OCI-LY7 (cell line): ENCODE data around the gene XG. TPM values are rescaled to one million over a fixed set of nuclear protein-coding genes. Genes with fewer than 3 reads are reported as not detected.
"Not testable (repeated sequence)": the region's sequence is repeated elsewhere in the genome, so short reads cannot be mapped to it uniquely, and the experiment has no call there.

ENCODE experiments used
- BruUV-seq: library from RNA; stranded (reverse); fragments of 400-500 nt; replicated peaks from 2 replicates; lab custom pipeline; 2021; lab: Mats Ljungman, UMichigan
- CTCF ChIA-PET: fragments of 300-600 bp; sonication (Branson Sonifier 250); formaldehyde crosslinking; loops from one replicate; lab custom pipeline; 2022; ENCODE audit warnings: antibody characterized with exemption; ENCODE audit not compliant: unreplicated experiment; lab: Charles Lee
- POLR2A ChIA-PET: fragments of 300-600 bp; sonication (Branson Sonifier 250); formaldehyde crosslinking; loops from one replicate; lab custom pipeline; 2022; ENCODE audit warnings: antibody characterized with exemption; lab: Charles Lee
- DNase-seq: peaks from one replicate; pipeline ENCODE4 v3.0.0-alpha.2; 2015; ENCODE audit warnings: low spot score
- H2AFZ ChIP-seq: fragments of 200-600 bp; sonication (generic), shearing (Covaris generic); 2 replicates; pipeline ENCODE4 v1.6.1; 2014; ENCODE audit warnings: mild to moderate bottlenecking, antibody characterized with exemption, low read length, moderate library complexity
- H3K27ac ChIP-seq: fragments of 200-600 bp; sonication (generic); 2 replicates; pipeline ENCODE4 v1.5.1; 2014; ENCODE audit warnings: mixed run types, low read depth, mild to moderate bottlenecking, moderate library complexity, low read length, inconsistent platforms; ENCODE audit not compliant: poor library complexity, severe bottlenecking
- H3K36me3 ChIP-seq: fragments of 200-600 bp; sonication (generic); 2 replicates; pipeline ENCODE4 v1.6.1; 2014; ENCODE audit warnings: mild to moderate bottlenecking, antibody characterized with exemption, low read length, moderate library complexity, mixed read lengths; ENCODE audit not compliant: insufficient read depth
- H3K4me1 ChIP-seq: fragments of 200-600 bp; sonication (generic); 2 replicates; pipeline ENCODE4 v1.5.1; 2014; ENCODE audit warnings: mild to moderate bottlenecking, low read length; ENCODE audit not compliant: insufficient read depth, poor library complexity, severe bottlenecking
- H3K4me2 ChIP-seq: fragments of 200-600 bp; sonication (generic); 2 replicates; pipeline ENCODE4 v1.6.1; 2014; ENCODE audit warnings: mild to moderate bottlenecking, low read length
- H3K4me3 ChIP-seq: fragments of 200-600 bp; sonication (generic); 2 replicates; pipeline ENCODE4 v1.5.1; 2014; ENCODE audit warnings: mild to moderate bottlenecking, low read depth, low read length; ENCODE audit not compliant: poor library complexity, severe bottlenecking
- H3K79me2 ChIP-seq: fragments of 200-600 bp; sonication (generic); 2 replicates; pipeline ENCODE4 v1.6.1; 2016; ENCODE audit warnings: low read depth, mild to moderate bottlenecking, low read length, moderate library complexity, mixed read lengths; ENCODE audit not compliant: insufficient read depth
- H3K9me2 ChIP-seq: fragments of 200-600 bp; sonication (generic); 2 replicates; pipeline ENCODE4 v1.6.1; 2016; ENCODE audit warnings: mild to moderate bottlenecking, low read length, mixed read lengths; ENCODE audit not compliant: insufficient read depth
- H3K9me3 ChIP-seq: fragments of 200-600 bp; sonication (generic); 2 replicates; pipeline ENCODE4 v1.6.1; 2014; ENCODE audit warnings: mild to moderate bottlenecking, mixed run types, low read length, mixed read lengths
- H4K20me1 ChIP-seq: fragments of 200-600 bp; sonication (generic); 2 replicates; pipeline ENCODE4 v1.6.1; 2014; ENCODE audit warnings: mild to moderate bottlenecking, antibody characterized with exemption, low read length, moderate library complexity, mixed read lengths; ENCODE audit not compliant: insufficient read depth
- EZH2phosphoT487 ChIP-seq: fragments of 200-600 bp; sonication (generic); IDR thresholded peaks from 2 replicates; pipeline ENCODE4 v1.6.1; 2018; ENCODE audit warnings: low read depth, borderline replicate concordance, mild to moderate bottlenecking, mixed run types, antibody characterized with exemption, low read length, moderate library complexity, mixed read lengths
- intact Hi-C: fragments of 100-400 bp; cut with micrococcal nuclease; formaldehyde crosslinking; loops from one replicate; pipeline ENCODE4 v1.10.0; 2022; ENCODE audit not compliant: unreplicated experiment
- total RNA-seq, 2 experiments: library from RNA; depleted of rRNA in 1 of 2; stranded (reverse); fragments of >200 nt in 1 of 2; shearing (Covaris generic) in 1 of 2; gene quantifications; 2 replicates each; pipeline ENCODE4 v1.2.3, GENCODE V29; 2014 to 2022
- TF ChIP-seq, protein P1 (sequence below): fragments of 200-600 bp; sonication (generic); conservative IDR thresholded peaks from 2 replicates; pipeline ENCODE4 v1.5.1; 2014; ENCODE audit warnings: mild to moderate bottlenecking, antibody characterized with exemption, low read length, moderate library complexity, mixed read lengths

XG gene
- total RNA-seq, 2 experiments from 2014 or later: not detected

DNA sequence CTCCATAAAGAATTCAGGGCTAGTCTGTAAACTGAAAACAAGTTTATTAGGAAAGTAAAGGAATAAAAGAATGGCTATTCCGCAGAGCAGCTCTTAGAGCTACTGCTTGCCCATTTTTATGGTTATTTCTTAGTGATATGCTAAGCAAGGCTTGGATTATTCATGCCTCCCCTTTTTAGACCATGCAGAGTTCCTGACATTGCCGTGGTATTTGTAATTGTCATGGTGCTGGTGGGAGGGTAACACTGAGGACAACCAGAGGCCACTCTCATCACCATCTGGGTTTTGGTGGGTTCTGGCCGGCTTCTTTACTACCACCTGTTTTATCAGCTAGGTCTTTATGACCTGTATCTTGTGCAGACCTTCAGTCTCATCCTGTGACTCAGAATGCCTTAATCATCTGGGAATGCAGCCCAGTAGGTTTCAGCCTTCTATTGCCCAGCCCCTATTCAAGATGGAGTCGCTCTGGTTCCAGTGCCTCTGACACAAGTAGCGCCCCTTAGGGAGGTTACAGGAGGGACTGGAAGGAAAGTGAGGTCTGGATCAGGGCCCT, 3.4 kb downstream of the XG start:
- intact Hi-C loops, DNase-seq, CTCF ChIA-PET, H3K4me1 ChIP-seq, H4K20me1 ChIP-seq, H3K36me3 ChIP-seq, H3K79me2 ChIP-seq, H3K4me2 ChIP-seq, H2AFZ ChIP-seq, BruUV-seq, H3K9me3 ChIP-seq, H3K27ac ChIP-seq, H3K9me2 ChIP-seq, POLR2A ChIA-PET, H3K4me3 ChIP-seq: not testable (repeated sequence)

DNA sequence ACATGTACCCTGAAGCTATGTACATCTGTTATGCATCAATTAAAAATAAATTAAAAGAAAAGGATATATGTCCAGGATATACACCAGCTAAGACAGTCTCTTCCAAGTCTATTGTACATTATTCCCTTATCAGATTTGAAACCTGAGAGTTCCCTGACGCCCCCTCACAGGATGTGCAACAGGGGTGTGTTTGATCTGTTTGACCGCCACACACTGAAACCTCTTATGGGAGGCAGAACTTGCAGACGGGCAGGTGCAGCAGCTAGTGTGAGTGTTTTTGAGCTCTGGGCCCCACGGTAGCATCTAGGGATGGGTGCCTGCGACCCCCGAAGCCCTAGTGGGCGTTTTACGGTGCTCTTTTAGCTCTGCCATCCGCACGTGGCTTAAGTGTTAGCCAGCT, 4.7 kb downstream of the XG start:
- no peaks in the 10 kb centered on the region for H3K36me3 ChIP-seq
- no peak overlapping the region for H2AFZ ChIP-seq
- no peak overlapping the region for H3K4me3 ChIP-seq
- BruUV-seq: no TSS peak
- intact Hi-C loops: no loop called here
- DNase-seq: no peak
- no peaks in the 10 kb centered on the region for H4K20me1 ChIP-seq
- CTCF ChIA-PET: no interaction called here
- H3K4me2 ChIP-seq: no peak overlapping the region
- no peaks in the 10 kb centered on the region for H3K9me2 ChIP-seq
- TF ChIP-seq EZH2phosphoT487: no peak
- TF ChIP-seq, protein P1, sequence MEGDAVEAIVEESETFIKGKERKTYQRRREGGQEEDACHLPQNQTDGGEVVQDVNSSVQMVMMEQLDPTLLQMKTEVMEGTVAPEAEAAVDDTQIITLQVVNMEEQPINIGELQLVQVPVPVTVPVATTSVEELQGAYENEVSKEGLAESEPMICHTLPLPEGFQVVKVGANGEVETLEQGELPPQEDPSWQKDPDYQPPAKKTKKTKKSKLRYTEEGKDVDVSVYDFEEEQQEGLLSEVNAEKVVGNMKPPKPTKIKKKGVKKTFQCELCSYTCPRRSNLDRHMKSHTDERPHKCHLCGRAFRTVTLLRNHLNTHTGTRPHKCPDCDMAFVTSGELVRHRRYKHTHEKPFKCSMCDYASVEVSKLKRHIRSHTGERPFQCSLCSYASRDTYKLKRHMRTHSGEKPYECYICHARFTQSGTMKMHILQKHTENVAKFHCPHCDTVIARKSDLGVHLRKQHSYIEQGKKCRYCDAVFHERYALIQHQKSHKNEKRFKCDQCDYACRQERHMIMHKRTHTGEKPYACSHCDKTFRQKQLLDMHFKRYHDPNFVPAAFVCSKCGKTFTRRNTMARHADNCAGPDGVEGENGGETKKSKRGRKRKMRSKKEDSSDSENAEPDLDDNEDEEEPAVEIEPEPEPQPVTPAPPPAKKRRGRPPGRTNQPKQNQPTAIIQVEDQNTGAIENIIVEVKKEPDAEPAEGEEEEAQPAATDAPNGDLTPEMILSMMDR: no peak
- H3K79me2 ChIP-seq: no peaks in the 10 kb centered on the region
- H3K27ac ChIP-seq: no peak overlapping the region
- H3K4me1 ChIP-seq: no peaks in the 10 kb centered on the region
- POLR2A ChIA-PET: no interaction called here
- no peaks in the 10 kb centered on the region for H3K9me3 ChIP-seq

DNA sequence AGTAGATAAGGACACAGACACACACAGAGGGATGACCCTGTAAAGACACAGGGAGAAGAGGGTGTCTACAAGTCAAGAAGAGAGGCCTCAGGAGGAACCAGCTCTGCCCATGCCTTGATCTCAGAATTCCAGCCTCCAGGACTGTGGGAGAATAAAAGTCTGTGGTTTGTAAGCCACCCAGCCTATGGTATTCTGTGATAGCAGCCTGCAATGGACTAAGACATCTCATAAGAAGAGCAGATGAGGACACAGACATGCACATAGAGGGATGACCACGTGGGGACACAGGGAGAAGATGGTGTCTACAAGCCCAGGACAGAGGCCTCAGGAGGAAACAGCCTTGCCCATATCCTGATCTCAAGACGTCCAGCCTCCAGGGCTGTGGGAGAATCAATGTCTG, 9.4 kb downstream of the XG start:
- no peak for TF ChIP-seq EZH2phosphoT487
- TF ChIP-seq, protein P1: no peak
- Histone ChIP-seq H3K4me1 (no peaks in the 10 kb centered on the region), H3K4me3 (no peak overlapping the region), H3K9me3 (no peaks in the 10 kb centered on the region), H4K20me1 (no peaks in the 10 kb centered on the region), H2AFZ (no peak overlapping the region), H3K9me2 (no peaks in the 10 kb centered on the region), H3K27ac (no peak overlapping the region), H3K36me3 (no peaks in the 10 kb centered on the region), H3K4me2 (no peak overlapping the region), H3K79me2 (no peaks in the 10 kb centered on the region)
- no TSS peak for BruUV-seq
- POLR2A ChIA-PET: no interaction called here
- DNase-seq: no peak
- CTCF ChIA-PET: no interaction called here
- intact Hi-C loops: no loop called here

DNA sequence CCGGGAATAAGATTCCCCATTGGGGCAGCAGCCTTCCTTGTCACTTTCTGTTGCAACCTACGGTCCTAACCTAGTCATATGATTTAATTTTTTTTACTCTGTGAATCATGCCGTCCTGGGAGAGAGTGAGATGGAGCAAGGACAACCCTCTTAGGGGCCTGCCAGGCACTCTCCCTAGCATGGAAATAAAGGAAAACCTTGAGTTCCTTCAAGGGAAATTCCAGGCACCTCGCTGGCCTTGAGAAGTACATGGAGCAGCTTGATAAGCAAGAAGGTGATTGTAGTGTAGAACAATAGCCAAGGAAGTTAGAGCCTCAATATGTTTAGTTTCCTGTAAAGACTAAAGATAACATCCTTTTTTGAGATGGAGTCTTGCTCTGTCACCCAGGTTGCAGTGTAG, 10.8 kb downstream of the XG start:
- DNase-seq, H3K9me2 ChIP-seq: not testable (repeated sequence)

DNA sequence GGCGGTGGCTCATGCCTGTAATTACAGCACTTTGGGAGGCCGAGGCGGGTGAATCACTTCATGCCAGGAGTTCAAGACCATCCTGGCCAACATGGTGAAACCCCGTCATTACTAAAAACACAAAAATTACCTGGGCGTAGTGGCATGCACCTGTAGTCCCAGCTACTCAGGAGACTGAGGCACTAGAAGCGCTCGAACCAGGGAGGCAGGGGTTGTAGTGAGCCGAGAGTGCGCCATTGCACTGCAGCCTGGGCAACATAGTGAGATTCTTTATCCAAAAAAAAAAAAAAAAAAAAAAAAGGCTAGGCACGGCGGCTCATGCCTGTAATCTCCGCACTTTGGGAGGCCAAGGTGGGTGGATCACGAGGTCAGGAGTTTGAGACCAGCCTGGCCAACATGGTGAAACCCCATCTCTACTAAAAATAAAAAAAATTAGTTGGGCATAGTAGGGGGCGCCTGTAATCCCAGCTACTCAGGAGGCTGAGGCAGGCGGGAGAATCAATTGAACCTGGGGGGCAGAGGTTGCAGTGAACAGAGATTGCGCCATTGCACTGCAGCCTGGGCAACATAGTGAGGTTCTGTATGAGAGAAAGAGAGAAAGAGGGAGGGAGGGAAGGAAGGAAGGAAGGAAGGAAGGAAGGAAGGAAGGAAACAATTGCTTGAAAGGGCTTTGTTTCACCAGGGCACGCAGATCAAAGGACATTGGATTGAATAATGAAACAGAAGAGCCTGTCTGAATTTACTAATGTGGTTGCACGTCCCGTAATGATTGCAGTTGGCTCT, 13.1 kb downstream of the XG start:
- H3K79me2 ChIP-seq, H4K20me1 ChIP-seq, H3K9me2 ChIP-seq, POLR2A ChIA-PET, BruUV-seq, DNase-seq, CTCF ChIA-PET, H3K4me1 ChIP-seq, H3K4me2 ChIP-seq, H3K4me3 ChIP-seq, H3K9me3 ChIP-seq, intact Hi-C loops, H2AFZ ChIP-seq, H3K36me3 ChIP-seq, H3K27ac ChIP-seq: not testable (repeated sequence)

More for the DNA sequence above, 10.8 kb downstream of the XG start:
- intact Hi-C loops, H3K36me3 ChIP-seq, H3K4me2 ChIP-seq, H3K9me3 ChIP-seq, H3K4me1 ChIP-seq, H2AFZ ChIP-seq, H3K4me3 ChIP-seq, BruUV-seq, H3K79me2 ChIP-seq, POLR2A ChIA-PET, H4K20me1 ChIP-seq, CTCF ChIA-PET, H3K27ac ChIP-seq: not testable (repeated sequence)
